Uterus (tissue), 4 donors: ENCODE measurements around the gene MAGI2. TPM values are rescaled to one million over a fixed set of nuclear protein-coding genes. Genes with fewer than 3 reads are reported as not detected.
"Not testable (repeated sequence)": the region's sequence is repeated elsewhere in the genome, so short reads cannot be mapped to it uniquely, and the experiment has no call there.

Experiments
- DNase-seq, 2 donors: peaks; one replicate each; pipeline ENCODE4 v3.0.0-alpha.2; 2019 to 2020
- H3K27ac ChIP-seq, 2 donors: fragments of 200-600 bp; sonication (generic); 1 replicate in 1 of 2; 2 replicates in 1 of 2; pipeline ENCODE4 v1.5.1; 2016 to 2018
- H3K27me3 ChIP-seq, 2 donors: fragments of 200-600 bp; sonication (generic); one replicate each; pipeline ENCODE4 v1.5.1; 2018 to 2019; ENCODE audit warnings: control low read depth in 1 of 2
- H3K36me3 ChIP-seq, 2 donors: fragments of 200-600 bp; sonication (generic); one replicate each; pipeline ENCODE4 v1.5.1; 2019; ENCODE audit warnings: control low read depth in 1 of 2
- H3K4me1 ChIP-seq, 2 donors: fragments of 200-600 bp; sonication (generic); one replicate each; pipeline ENCODE4 v1.5.1; 2018 to 2019; ENCODE audit warnings: control low read depth in 1 of 2
- H3K4me3 ChIP-seq, 2 donors: fragments of 200-600 bp; sonication (generic); 1 replicate in 1 of 2; 2 replicates in 1 of 2; pipeline ENCODE4 v1.5.1; 2018 to 2019; ENCODE audit warnings: mild to moderate bottlenecking in 1 of 2
- H3K9me3 ChIP-seq, 2 donors: fragments of 200-600 bp; sonication (generic); one replicate each; pipeline ENCODE4 v1.5.1; 2019; ENCODE audit warnings: control low read depth in 1 of 2
- CTCF ChIP-seq, 4 experiments: fragments of 200-600 bp in 2 of 4; fragments of 450-650 bp in 2 of 4; sonication (generic) in 2 of 4; IDR thresholded peaks; one replicate each; pipeline ENCODE4 v1.5.1; 2016 to 2019; ENCODE audit warnings: antibody characterized with exemption in 4 of 4, mild to moderate bottlenecking in 2 of 4, moderate library complexity in 1 of 4
- POLR2A ChIP-seq, 2 donors: fragments of 450-650 bp; IDR thresholded peaks; one replicate each; pipeline ENCODE4 v1.6.1; 2016; ENCODE audit warnings: antibody characterized with exemption in 2 of 2, mild to moderate bottlenecking in 1 of 2, moderate library complexity in 1 of 2
- intact Hi-C: fragments of 100-400 bp; cut with DNase I; formaldehyde crosslinking; loops from one replicate; pipeline ENCODE4 v1.15.1; 2023; ENCODE audit warnings: low total_unique reads
- total RNA-seq, 4 donors: library from RNA; depleted of rRNA in 3 of 4; stranded (reverse); fragments of >200 nt in 3 of 4; gene quantifications; one replicate each; pipeline versions ENCODE4 v1.1.0 to v1.2.4, GENCODE V29; 2014 to 2023
- donor health status: DM: yes; HTN: yes; CAD: no.

Gene MAGI2
- total RNA-seq, 4 donors from 2014 or later = 5.3 to 23.2 (median 13.8) TPM

DNA sequence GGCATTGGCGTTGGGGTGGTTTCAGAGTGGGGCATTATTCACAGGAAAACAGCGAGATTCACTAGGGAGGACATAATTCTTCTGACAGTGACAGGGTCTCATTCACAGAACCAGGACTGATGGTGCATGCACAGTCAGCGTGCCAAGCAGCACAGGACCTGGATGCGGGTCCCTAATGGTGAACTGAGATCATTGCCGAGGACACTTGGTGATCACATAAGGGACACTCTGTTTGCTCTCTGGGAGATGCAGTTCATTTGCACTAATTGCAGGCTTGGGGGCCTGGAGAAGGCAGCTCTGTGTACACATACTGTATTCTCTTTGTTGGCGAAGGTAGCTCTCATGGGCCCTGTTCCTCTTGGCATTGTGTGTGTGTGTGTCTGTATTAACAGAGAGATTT is 938.8 kb downstream of the MAGI2 start:
- Histone ChIP-seq H3K4me1 (no peaks in the 10 kb centered on the region), H3K9me3 (no peaks in the 10 kb centered on the region), H3K4me3 (no peak overlapping the region), H3K27ac (no peak overlapping the region), H3K36me3 (no peaks in the 10 kb centered on the region), H3K27me3 (no peaks in the 10 kb centered on the region)
- intact Hi-C loops = no loop called here
- DNase-seq = no peak
- TF ChIP-seq CTCF (IDR thresholded peaks at IDR 0.05) (no peak), POLR2A (IDR thresholded peaks at IDR 0.05) (no peak)

DNA sequence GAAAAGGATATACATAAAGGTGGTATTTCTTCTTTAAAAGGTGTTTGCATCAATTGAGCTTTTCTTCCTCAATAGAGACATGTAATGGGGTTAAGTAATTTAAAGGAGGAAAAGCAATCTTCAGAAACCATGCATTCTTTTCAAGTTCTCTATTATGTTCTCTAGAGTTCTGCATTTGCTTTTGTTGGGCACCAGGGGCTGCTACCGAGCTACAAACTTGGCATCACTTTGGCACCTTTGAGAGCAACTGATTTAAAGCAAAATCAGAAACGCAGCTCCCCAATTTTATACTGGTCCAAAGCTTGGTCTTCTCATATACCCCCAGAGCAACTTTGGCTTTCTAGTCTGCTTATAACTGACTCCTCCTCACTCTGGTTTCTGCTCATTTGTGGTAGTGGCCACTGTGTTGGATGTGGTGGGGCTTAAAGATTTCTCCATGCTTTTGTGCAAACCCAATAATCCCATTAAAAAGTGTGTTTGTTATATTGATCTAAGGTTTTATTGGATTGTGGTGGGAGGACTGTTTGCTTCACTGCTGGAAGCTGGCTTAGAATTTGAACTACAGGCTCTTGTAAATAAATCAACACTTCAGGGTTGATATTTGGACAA is 942.8 kb downstream of the MAGI2 start:
- no peak for DNase-seq
- intact Hi-C loops = no loop called here
- no peaks in the 10 kb centered on the region for H3K4me1 ChIP-seq
- no peaks in the 10 kb centered on the region for H3K9me3 ChIP-seq
- no peak overlapping the region for H3K4me3 ChIP-seq
- no peak overlapping the region for H3K27ac ChIP-seq
- TF ChIP-seq POLR2A (IDR thresholded peaks at IDR 0.05) (no peak), CTCF (IDR thresholded peaks at IDR 0.05) (no peak)
- no peaks in the 10 kb centered on the region for H3K36me3 ChIP-seq
- H3K27me3 ChIP-seq = no peaks in the 10 kb centered on the region

GRCh38 chr7:78503301-78503700 is 950.2 kb downstream of the MAGI2 start:
- H3K4me1 ChIP-seq, H3K36me3 ChIP-seq, H3K27ac ChIP-seq, H3K4me3 ChIP-seq, intact Hi-C loops, DNase-seq, H3K9me3 ChIP-seq, H3K27me3 ChIP-seq: not testable (repeated sequence)

DNA sequence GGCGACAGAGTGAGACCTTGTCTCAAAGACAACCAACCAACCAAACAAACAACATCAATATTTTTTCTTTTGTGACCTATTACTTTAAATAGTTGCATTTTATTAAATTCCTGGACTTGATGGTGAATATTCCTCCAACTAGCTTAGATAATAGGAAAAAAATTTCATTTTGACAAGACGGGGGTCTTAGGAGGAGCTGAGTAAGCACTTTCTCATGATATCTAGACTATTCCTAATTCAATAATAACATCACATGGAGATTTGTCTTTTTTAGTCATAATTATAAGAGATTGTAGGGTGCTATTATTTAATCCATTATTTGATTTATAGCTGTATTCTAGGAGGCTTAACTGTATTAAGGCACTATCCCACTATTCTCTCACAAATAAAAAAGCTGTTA is 952.4 kb downstream of the MAGI2 start:
- Histone ChIP-seq H3K27me3 (no peaks in the 10 kb centered on the region), H3K4me3 (no peak overlapping the region), H3K4me1 (no peaks in the 10 kb centered on the region), H3K36me3 (no peaks in the 10 kb centered on the region), H3K27ac (no peak overlapping the region), H3K9me3 (no peaks in the 10 kb centered on the region)
- no peak for DNase-seq
- no peak for TF ChIP-seq CTCF (IDR thresholded peaks at IDR 0.05)
- TF ChIP-seq POLR2A (IDR thresholded peaks at IDR 0.05) = no peak
- intact Hi-C loops = no loop called here

GRCh38 chr7:78499971-78500370 is 953.5 kb downstream of the MAGI2 start:
- H3K36me3 ChIP-seq = no peaks in the 10 kb centered on the region
- H3K4me1 ChIP-seq = no peaks in the 10 kb centered on the region
- intact Hi-C loops = no loop called here
- DNase-seq = no peak
- TF ChIP-seq POLR2A (IDR thresholded peaks at IDR 0.05) (no peak), CTCF (IDR thresholded peaks at IDR 0.05) (no peak)
- no peaks in the 10 kb centered on the region for H3K27me3 ChIP-seq
- H3K27ac ChIP-seq = no peak overlapping the region
- H3K9me3 ChIP-seq = no peaks in the 10 kb centered on the region
- H3K4me3 ChIP-seq = no peak overlapping the region

DNA sequence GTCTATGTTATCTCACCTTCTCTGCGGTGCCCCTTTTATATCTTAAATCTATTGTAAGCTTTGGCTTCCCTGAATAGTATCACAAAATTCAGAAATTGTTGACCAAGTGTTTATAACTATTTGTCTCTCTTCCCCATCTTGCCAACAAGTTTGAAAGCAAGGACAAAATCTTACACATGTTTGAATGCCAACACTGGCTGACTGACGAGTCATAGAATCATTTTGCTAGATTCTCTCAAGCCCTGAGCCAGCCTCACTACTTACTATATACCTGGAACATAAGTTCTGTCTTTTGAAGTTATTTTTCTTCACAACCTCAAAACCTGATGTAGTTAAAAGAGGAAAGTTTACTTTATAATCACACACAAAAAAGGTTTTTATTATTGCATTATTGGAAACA is 954.2 kb downstream of the MAGI2 start:
- Histone ChIP-seq H3K9me3 (no peaks in the 10 kb centered on the region), H3K27ac (no peak overlapping the region), H3K27me3 (no peaks in the 10 kb centered on the region), H3K4me3 (no peak overlapping the region), H3K36me3 (no peaks in the 10 kb centered on the region), H3K4me1 (no peaks in the 10 kb centered on the region)
- intact Hi-C loops = no loop called here
- DNase-seq = no peak
- TF ChIP-seq CTCF (IDR thresholded peaks at IDR 0.05) (no peak), POLR2A (IDR thresholded peaks at IDR 0.05) (no peak)
